GM23248 (cell line): ENCODE data around the gene AP3D1.

Source experiments
- EZH2 ChIP-seq: fragments of 200-600 bp; sonication (generic); IDR thresholded peaks from 2 replicates; pipeline ENCODE4 v1.6.1; 2018; ENCODE audit warnings: antibody characterized with exemption, mild to moderate bottlenecking; ENCODE audit not compliant: insufficient read depth, poor library complexity, severe bottlenecking
- EZH2phosphoT487 ChIP-seq: fragments of 200-600 bp; sonication (generic); IDR thresholded peaks from 2 replicates; pipeline ENCODE4 v1.6.1; 2018; ENCODE audit warnings: antibody characterized with exemption, moderate library complexity, mild to moderate bottlenecking, low read depth; ENCODE audit not compliant: insufficient read depth

DNA sequence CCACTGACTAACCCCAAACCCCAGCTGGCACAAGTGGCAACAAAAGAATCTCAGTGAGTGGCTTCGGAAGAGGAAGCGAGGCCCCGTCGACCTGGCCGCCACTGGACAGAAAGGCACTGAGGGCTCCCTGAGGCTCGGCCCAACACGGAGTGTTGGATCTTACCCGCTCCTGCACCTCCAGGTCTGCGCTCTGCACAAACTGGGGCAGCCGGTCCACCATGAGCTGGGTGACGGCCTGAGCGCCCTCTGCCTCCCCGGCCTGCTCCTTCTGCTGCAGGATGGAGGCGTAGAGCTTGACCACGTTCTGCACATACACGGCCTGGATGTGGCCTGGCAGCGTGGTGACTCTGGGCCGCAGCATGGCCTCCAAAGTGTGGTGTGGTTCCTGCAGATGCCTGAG is 32.9 kb downstream of the AP3D1 start:
- TF ChIP-seq EZH2phosphoT487 (no peak), EZH2 (no peak)
